GM23248 (cell line): ENCODE data around the gene PLAU.

Source experiments
- EZH2 ChIP-seq: fragments of 200-600 bp; sonication (generic); IDR thresholded peaks from 2 replicates; pipeline ENCODE4 v1.6.1; 2018; ENCODE audit warnings: antibody characterized with exemption, mild to moderate bottlenecking; ENCODE audit not compliant: insufficient read depth, poor library complexity, severe bottlenecking
- EZH2phosphoT487 ChIP-seq: fragments of 200-600 bp; sonication (generic); IDR thresholded peaks from 2 replicates; pipeline ENCODE4 v1.6.1; 2018; ENCODE audit warnings: antibody characterized with exemption, moderate library complexity, mild to moderate bottlenecking, low read depth; ENCODE audit not compliant: insufficient read depth

DNA sequence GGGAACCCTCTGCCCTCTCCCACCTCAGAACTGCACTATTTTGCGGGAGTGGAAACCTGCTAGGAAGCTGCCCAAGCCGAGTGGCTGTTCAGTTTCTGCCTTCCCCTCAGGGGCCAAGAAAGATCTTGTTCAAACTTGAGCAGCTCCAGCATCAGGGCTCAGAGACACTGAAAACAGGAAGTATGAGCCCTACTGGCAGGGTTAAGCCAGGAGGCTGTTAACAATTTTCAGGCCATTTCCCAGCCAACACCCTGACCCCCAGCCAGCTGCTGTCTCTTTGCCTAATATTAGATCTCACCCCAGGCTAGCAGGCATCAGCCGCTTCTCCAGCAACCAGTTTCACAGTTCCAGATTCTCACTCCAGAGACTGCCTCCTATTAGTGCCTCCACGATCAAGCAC lies 9.2 kb downstream of the PLAU start:
- TF ChIP-seq EZH2 (no peak), EZH2phosphoT487 (no peak)
